Spinal cord (tissue), 10 donors: ENCODE data around the gene PARP1. TPM values are rescaled to one million over a fixed set of nuclear protein-coding genes. Genes with fewer than 3 reads are reported as not detected.

ENCODE experiments used
- DNase-seq, 6 donors: peaks; one replicate each; pipeline versions ENCODE4 v3.0.0 to v3.0.0-alpha.2; 2013 to 2015; ENCODE audit warnings: low spot score in 6 of 6, low read depth in 4 of 6
- H3K27ac ChIP-seq: one replicate; pipeline ENCODE4 v1.5.1; 2013; ENCODE audit warnings: low read depth, low read length, control low read depth
- H3K27me3 ChIP-seq: one replicate; pipeline ENCODE4 v1.6.1; 2013; ENCODE audit warnings: low read length; ENCODE audit not compliant: control insufficient read depth, insufficient read depth
- H3K36me3 ChIP-seq: one replicate; pipeline ENCODE4 v1.6.1; 2013; ENCODE audit warnings: low read length; ENCODE audit not compliant: control insufficient read depth, insufficient read depth
- H3K4me1 ChIP-seq: one replicate; pipeline ENCODE4 v1.6.1; 2013; ENCODE audit warnings: low read length; ENCODE audit not compliant: control insufficient read depth, insufficient read depth
- H3K4me3 ChIP-seq: one replicate; pipeline ENCODE4 v1.5.1; 2013; ENCODE audit warnings: low read depth, low read length, control low read depth
- H3K9me3 ChIP-seq: one replicate; pipeline ENCODE4 v1.6.1; 2013; ENCODE audit warnings: low read length; ENCODE audit not compliant: control insufficient read depth, insufficient read depth
- WGBS: methylation state at CpG from one replicate; pipeline ENCODE4 v1.1.5; 2013; ENCODE audit warnings: missing lambda C conversion rate; ENCODE audit not compliant: insufficient coverage; 5-methylcytosine and 5-hydroxymethylcytosine counted together
- long read RNA-seq, 4 donors: transcript quantifications; one replicate each; lab custom pipeline, GENCODE V29; 2026
- polyA plus RNA-seq, 2 donors: library from polyadenylated mRNA; unstranded; fragments of 120-200 nt; gene quantifications; one replicate each; pipeline ENCODE4 v1.2.1, GENCODE V29; 2013; ENCODE audit not compliant: insufficient read length in 2 of 2
- total RNA-seq, 2 donors: library from RNA; depleted of rRNA in 1 of 2; stranded (reverse); fragments of 120-200 nt in 1 of 2; fragments of >200 nt in 1 of 2; gene quantifications; one replicate each; pipeline versions ENCODE4 v1.2.3 to v1.2.4, GENCODE V29; 2013 to 2014
- donor health status: healthy.

Gene PARP1
- 100 to 1,000 TPM; 106 to 156 TPM for total RNA-seq
- polyA plus RNA-seq, result 100 to 1,000 TPM; 123 to 131 TPM
- long read RNA-seq, donor 1, transcript PARP1-203 (23 exons, 3,958 nt), result major isoform, 15 of 149 reads
- long read RNA-seq, donor 1, partial matches to known transcripts, result 122 of 149 reads
- long read RNA-seq, donor 1, other reads (novel, unspliced or antisense), result 0 of 149 reads
- long read RNA-seq, donor 2, partial matches to known transcripts, result 22 of 24 reads
- long read RNA-seq, donor 2, other reads (novel, unspliced or antisense), result 0 of 24 reads
- long read RNA-seq, donor 3, transcript PARP1-201 (2 exons, 570 nt), result major isoform, 6 of 49 reads
- long read RNA-seq, donor 3, partial matches to known transcripts, result 40 of 49 reads
- long read RNA-seq, donor 3, other reads (novel, unspliced or antisense), result 0 of 49 reads
- long read RNA-seq, donor 4, transcript PARP1-208 (2 exons, 416 nt), result major isoform, 9 of 65 reads
- long read RNA-seq, donor 4, transcript PARP1-201 (2 exons, 570 nt), result minor isoform, 7 of 65 reads
- long read RNA-seq, donor 4, transcript PARP1-203 (23 exons, 3,958 nt), result minor isoform, 6 of 65 reads
- long read RNA-seq, donor 4, partial matches to known transcripts, result 40 of 65 reads
- long read RNA-seq, donor 4, other reads (novel, unspliced or antisense), result 0 of 65 reads

- Histone ChIP-seq H3K36me3 (no peaks in the 10 kb centered on the region), H3K4me3 (peak within 1 kb of the TSS; percentile 71), H3K27ac (peak within 1 kb of the TSS; percentile 67), H3K9me3 (no peaks in the 10 kb centered on the region), H3K27me3 (no peaks in the 10 kb centered on the region), H3K4me1 (peaks cover 35% of the 10 kb centered on the region)
- under 1% methylated on average over 88 of the region's 90 CpGs for WGBS
- peak; percentile 53 to 95 (median 74) for DNase-seq
These were observed at the start of gene PARP1 for GRCh38 chr1:226407497-226408284. Gene PARP1, minus strand, starts transcription at chr1:226408093. Its CDS starts 164 bp downstream, at chr1:226407929.

- 59% methylated on average over 12 of the region's 14 CpGs for WGBS
- H3K27me3 ChIP-seq, result no peaks in the 10 kb centered on the region
- no peak for DNase-seq
- H3K4me1 ChIP-seq, result peaks cover 11% of the 10 kb centered on the region
- H3K4me3 ChIP-seq, result no peak overlapping the region
- peaks cover 2% of the 10 kb centered on the region for H3K9me3 ChIP-seq
- H3K36me3 ChIP-seq, result no peaks in the 10 kb centered on the region
- no peak overlapping the region for H3K27ac ChIP-seq
These were observed 49.4 kb upstream of the PARP1 start for GRCh38 chr1:226457307-226457712.

- DNase-seq, result no peak
- Histone ChIP-seq H3K4me1 (peaks cover 11% of the 10 kb centered on the region), H3K27ac (no peak overlapping the region), H3K36me3 (no peaks in the 10 kb centered on the region), H3K27me3 (no peaks in the 10 kb centered on the region), H3K4me3 (no peak overlapping the region), H3K9me3 (no peaks in the 10 kb centered on the region)
- WGBS, result 85% methylated on average over 9 of the region's 10 CpGs
These were observed 48.0 kb upstream of the PARP1 start for GRCh38 chr1:226455843-226456242.

- H3K27ac ChIP-seq, result no peak overlapping the region
- WGBS, result no CpG with 5 or more reads among the region's 2 CpGs
- H3K27me3 ChIP-seq, result no peaks in the 10 kb centered on the region
- no peak for DNase-seq
- no peak overlapping the region for H3K4me3 ChIP-seq
- no peaks in the 10 kb centered on the region for H3K36me3 ChIP-seq
- no peaks in the 10 kb centered on the region for H3K9me3 ChIP-seq
- H3K4me1 ChIP-seq, result peaks cover 11% of the 10 kb centered on the region
These were observed 46.5 kb upstream of the PARP1 start for GRCh38 chr1:226454349-226454748.

- Histone ChIP-seq H3K36me3 (no peaks in the 10 kb centered on the region), H3K27ac (no peak overlapping the region), H3K27me3 (no peaks in the 10 kb centered on the region), H3K9me3 (no peaks in the 10 kb centered on the region), H3K4me1 (peaks cover 11% of the 10 kb centered on the region), H3K4me3 (no peak overlapping the region)
- DNase-seq, result no peak
- 66% methylated on average over 4 of the region's 7 CpGs for WGBS
These were observed 45.3 kb upstream of the PARP1 start for GRCh38 chr1:226453015-226453704.

- WGBS, result 72% methylated on average over 2 of the region's 2 CpGs
- Histone ChIP-seq H3K27me3 (no peaks in the 10 kb centered on the region), H3K9me3 (no peaks in the 10 kb centered on the region), H3K4me3 (no peak overlapping the region), H3K4me1 (peaks cover 11% of the 10 kb centered on the region), H3K27ac (no peak overlapping the region), H3K36me3 (no peaks in the 10 kb centered on the region)
- no peak for DNase-seq
These were observed 42.8 kb upstream of the PARP1 start for GRCh38 chr1:226450688-226451087.

- no peak overlapping the region for H3K4me3 ChIP-seq
- no peaks in the 10 kb centered on the region for H3K27me3 ChIP-seq
- DNase-seq, result no peak
- whole genome bisulfite sequencing, result 94% methylated on average over 5 of the region's 5 CpGs
- no peaks in the 10 kb centered on the region for H3K9me3 ChIP-seq
- H3K27ac ChIP-seq, result no peak overlapping the region
- no peaks in the 10 kb centered on the region for H3K36me3 ChIP-seq
- H3K4me1 ChIP-seq, result peaks cover 11% of the 10 kb centered on the region
These were observed 41.9 kb upstream of the PARP1 start for GRCh38 chr1:226449823-226450222.

- Histone ChIP-seq H3K27ac (no peak overlapping the region), H3K9me3 (no peaks in the 10 kb centered on the region), H3K36me3 (no peaks in the 10 kb centered on the region), H3K4me1 (peaks cover 3% of the 10 kb centered on the region), H3K27me3 (no peaks in the 10 kb centered on the region), H3K4me3 (no peak overlapping the region)
- 92% methylated on average over 3 of the region's 4 CpGs for WGBS
- no peak for DNase-seq
These were observed 40.2 kb upstream of the PARP1 start for GRCh38 chr1:226447932-226448665.

GRCh38 chr1:226446094-226446493 is 38.2 kb upstream of the PARP1 start:
- no peak overlapping the region for H3K27ac ChIP-seq
- WGBS, result no CpG with 5 or more reads among the region's 2 CpGs
- H3K4me3 ChIP-seq, result no peak overlapping the region
- H3K27me3 ChIP-seq, result no peaks in the 10 kb centered on the region
- no peaks in the 10 kb centered on the region for H3K36me3 ChIP-seq
- DNase-seq, result no peak
- no peaks in the 10 kb centered on the region for H3K4me1 ChIP-seq
- H3K9me3 ChIP-seq, result no peaks in the 10 kb centered on the region
